ENCODE data around the gene CRYGB. TPM values are rescaled to one million over a fixed set of nuclear protein-coding genes. Genes with fewer than 3 reads are reported as not detected.

The CRYGB gene
- total RNA-seq, 4 donors from 2014 or later, result not detected

DNA sequence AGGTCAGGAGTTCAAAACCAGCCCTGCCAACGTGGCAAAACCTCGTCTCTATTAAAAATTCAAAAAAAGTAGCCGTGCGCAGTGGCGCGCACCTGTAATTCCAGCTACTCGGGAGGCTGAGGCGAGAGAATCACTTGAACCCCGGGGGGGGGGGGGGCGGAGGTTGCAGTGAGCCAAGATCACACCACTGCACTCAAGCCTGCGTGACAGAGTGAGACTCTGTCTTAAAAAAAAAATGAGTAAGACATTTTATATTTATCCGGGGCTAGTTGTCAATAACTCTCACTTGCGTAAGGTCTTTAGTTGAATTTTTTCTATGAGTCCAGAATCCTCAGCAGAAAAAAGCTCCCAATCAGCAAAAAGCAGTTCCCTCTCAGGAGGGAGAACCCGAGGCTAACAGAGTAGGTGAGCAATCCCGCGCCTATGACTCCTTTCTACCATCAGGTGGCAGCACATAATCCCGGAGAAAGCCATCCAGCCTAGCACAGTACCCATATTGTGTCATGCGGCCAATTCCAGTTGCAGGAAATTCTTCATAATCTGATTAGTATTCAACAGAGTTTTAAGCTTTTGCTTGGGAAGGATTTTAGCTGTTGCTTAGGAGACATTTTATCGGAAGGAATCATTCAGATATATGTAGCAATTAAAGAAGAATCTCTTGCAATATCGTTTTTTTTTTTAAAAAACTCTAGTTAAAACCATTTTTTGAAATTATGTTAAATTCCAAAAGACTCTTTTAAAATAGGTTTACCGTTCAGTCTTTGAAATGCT, 29.3 kb upstream of the CRYGB start:
- Histone ChIP-seq H3K4me1 (no peaks in the 10 kb centered on the region), H3K36me3 (no peaks in the 10 kb centered on the region), H3K27me3 (no peaks in the 10 kb centered on the region), H3K4me3 (no peak overlapping the region), H3K27ac (no peak overlapping the region), H3K9me3 (no peaks in the 10 kb centered on the region)
- TF ChIP-seq, protein P1, sequence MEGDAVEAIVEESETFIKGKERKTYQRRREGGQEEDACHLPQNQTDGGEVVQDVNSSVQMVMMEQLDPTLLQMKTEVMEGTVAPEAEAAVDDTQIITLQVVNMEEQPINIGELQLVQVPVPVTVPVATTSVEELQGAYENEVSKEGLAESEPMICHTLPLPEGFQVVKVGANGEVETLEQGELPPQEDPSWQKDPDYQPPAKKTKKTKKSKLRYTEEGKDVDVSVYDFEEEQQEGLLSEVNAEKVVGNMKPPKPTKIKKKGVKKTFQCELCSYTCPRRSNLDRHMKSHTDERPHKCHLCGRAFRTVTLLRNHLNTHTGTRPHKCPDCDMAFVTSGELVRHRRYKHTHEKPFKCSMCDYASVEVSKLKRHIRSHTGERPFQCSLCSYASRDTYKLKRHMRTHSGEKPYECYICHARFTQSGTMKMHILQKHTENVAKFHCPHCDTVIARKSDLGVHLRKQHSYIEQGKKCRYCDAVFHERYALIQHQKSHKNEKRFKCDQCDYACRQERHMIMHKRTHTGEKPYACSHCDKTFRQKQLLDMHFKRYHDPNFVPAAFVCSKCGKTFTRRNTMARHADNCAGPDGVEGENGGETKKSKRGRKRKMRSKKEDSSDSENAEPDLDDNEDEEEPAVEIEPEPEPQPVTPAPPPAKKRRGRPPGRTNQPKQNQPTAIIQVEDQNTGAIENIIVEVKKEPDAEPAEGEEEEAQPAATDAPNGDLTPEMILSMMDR (IDR thresholded peaks at IDR 0.05), result peak; percentile 73 to 90 (median 80)
- TF ChIP-seq POLR2AphosphoS5 (IDR thresholded peaks at IDR 0.05) (no peak), POLR2A (IDR thresholded peaks at IDR 0.05) (no peak), EP300 (IDR thresholded peaks at IDR 0.05; ENCODE audit: low read depth) (no peak)
- intact Hi-C loops (cut with DNase I; ENCODE audit: low total_unique reads) (no loop called here), in situ Hi-C loops (cut with MboI; ENCODE audit: low pct_ligation_motif_present in 1 of 4, low pct_unique_long_range_greater_than_20kb in 1 of 4, low sequenced_read_pairs in 3 of 4) (loop anchor here in 1 of 4 donors (10.0 kb wide), 1 partner anchor 70 kb away; no protein-coding TSS in a partner anchor)
- WGBS, 2 donors (ENCODE audit: low coverage in 1 of 2), result 41 to 52% methylated on average over 10 to 21 of the region's 21 CpGs
- peak; percentile 79 for DNase-seq

DNA sequence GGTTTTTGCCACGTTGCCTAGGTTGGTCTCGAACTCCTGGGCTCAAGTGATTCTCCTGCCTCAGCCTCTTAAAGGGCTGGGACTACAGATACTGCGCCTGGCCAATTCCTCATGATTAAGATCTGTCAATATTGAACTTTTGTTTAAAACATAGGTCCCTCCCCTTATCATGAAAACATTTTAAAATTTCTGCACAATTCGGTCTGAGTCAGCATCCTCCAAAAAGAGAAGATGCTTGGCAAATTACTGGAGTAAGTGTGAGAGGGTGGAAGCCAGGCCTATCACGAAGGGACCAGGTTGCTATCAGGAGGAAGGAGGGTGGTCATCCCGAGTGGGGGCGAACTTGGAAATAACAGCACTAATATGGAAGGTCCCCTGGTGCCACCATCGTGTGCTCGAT, 28.2 kb upstream of the CRYGB start:
- Histone ChIP-seq H3K36me3 (no peaks in the 10 kb centered on the region), H3K27me3 (no peaks in the 10 kb centered on the region), H3K27ac (no peak overlapping the region), H3K4me1 (no peaks in the 10 kb centered on the region), H3K9me3 (no peaks in the 10 kb centered on the region), H3K4me3 (no peak overlapping the region)
- intact Hi-C loops (cut with DNase I; ENCODE audit: low total_unique reads), result no loop called here
- no peak for TF ChIP-seq POLR2A (IDR thresholded peaks at IDR 0.05)
- WGBS, 2 donors (ENCODE audit: low coverage in 1 of 2), result 87 to 90% methylated on average over 7 to 9 of the region's 9 CpGs
- in situ Hi-C loops (cut with MboI; ENCODE audit: low pct_ligation_motif_present in 1 of 4, low pct_unique_long_range_greater_than_20kb in 1 of 4, low sequenced_read_pairs in 3 of 4), result loop anchor here in 1 of 4 donors (10.0 kb wide), 1 partner anchor 71 kb away; no protein-coding TSS in a partner anchor
- no peak for DNase-seq

DNA sequence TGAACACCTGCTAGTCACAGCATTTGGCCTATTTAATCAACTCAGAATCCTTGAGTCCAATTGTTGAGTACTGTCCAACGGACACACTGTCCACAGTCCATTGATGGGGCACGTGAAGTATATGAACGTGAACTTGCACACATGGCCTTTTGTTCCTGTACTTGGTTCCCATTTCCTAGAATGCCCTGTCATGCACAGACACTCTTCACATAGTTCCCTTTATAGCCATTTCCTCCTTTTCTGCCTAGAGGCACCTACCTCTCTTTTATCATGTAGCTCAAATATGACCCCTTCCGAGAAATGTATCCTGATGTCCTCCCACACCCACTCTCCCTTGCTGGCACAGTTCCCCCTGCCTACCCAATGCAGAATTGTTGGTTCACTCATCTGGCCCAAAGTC, 26.2 kb upstream of the CRYGB start:
- no peak overlapping the region for H3K27ac ChIP-seq
- TF ChIP-seq POLR2AphosphoS5 (IDR thresholded peaks at IDR 0.05) (no peak), POLR2A (IDR thresholded peaks at IDR 0.05) (no peak), EP300 (IDR thresholded peaks at IDR 0.05; ENCODE audit: low read depth) (no peak)
- TF ChIP-seq, protein P1 (IDR thresholded peaks at IDR 0.05), result no peak
- in situ Hi-C loops (cut with MboI; ENCODE audit: low pct_ligation_motif_present in 1 of 4, low pct_unique_long_range_greater_than_20kb in 1 of 4, low sequenced_read_pairs in 3 of 4), result loop anchor here in 1 of 4 donors (10.0 kb wide), 1 partner anchor 73 kb away; no protein-coding TSS in a partner anchor
- H3K27me3 ChIP-seq, result no peaks in the 10 kb centered on the region
- no peak for DNase-seq
- H3K4me1 ChIP-seq, result no peaks in the 10 kb centered on the region
- H3K4me3 ChIP-seq, result no peak overlapping the region
- WGBS, 2 donors (ENCODE audit: low coverage in 1 of 2), result 67 to 71% methylated on average over 4 of the region's 4 CpGs
- H3K9me3 ChIP-seq, result no peaks in the 10 kb centered on the region
- intact Hi-C loops (cut with DNase I; ENCODE audit: low total_unique reads), result no loop called here
- H3K36me3 ChIP-seq, result no peaks in the 10 kb centered on the region

DNA sequence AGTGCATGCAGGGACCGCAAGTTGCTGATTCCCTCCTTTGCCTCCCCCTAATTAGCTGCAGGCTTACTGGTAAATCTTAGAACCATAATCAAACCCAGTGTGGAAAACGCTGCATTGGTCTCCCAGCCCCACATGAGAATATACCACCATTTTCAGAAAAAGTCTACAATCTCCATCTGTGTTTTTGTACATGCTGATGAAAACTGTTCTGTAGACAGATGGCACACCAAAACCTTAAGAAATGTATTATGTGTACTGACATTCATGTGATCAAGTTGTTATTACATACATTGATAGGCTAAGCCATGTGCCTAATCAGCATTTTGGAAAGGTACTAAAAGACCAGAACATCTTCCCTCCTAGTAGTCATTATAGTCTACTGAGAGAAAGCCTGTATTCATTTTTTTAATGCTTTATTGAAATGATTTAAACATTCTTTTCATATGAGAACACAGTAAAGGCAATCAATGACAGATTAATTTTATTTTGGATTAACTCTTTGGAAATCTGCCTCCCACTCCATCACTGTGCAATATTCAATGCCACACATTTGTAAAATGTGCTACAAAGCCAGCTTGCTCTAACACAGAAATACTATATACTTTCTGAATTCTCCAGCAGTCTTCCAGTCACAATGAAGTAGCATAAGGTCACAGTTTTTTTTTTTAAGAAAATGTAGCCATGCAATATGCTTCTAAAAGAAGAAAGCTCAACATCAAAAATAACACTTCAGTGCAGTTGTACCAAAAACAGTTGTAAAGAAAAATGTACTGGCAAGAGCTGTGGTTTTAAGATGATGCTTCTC, 19.2 kb upstream of the CRYGB start:
- in situ Hi-C loops (cut with MboI; ENCODE audit: low pct_ligation_motif_present in 1 of 4, low pct_unique_long_range_greater_than_20kb in 1 of 4, low sequenced_read_pairs in 3 of 4), result no loop called here
- H3K27me3 ChIP-seq, result no peaks in the 10 kb centered on the region
- 81 to 83% methylated on average over 2 of the region's 2 CpGs for WGBS, 2 donors (ENCODE audit: low coverage in 1 of 2)
- no peaks in the 10 kb centered on the region for H3K4me1 ChIP-seq
- H3K36me3 ChIP-seq, result no peaks in the 10 kb centered on the region
- H3K27ac ChIP-seq, result no peak overlapping the region
- intact Hi-C loops (cut with DNase I; ENCODE audit: low total_unique reads), result no loop called here
- TF ChIP-seq EP300 (IDR thresholded peaks at IDR 0.05; ENCODE audit: low read depth) (no peak), POLR2AphosphoS5 (IDR thresholded peaks at IDR 0.05) (no peak), POLR2A (IDR thresholded peaks at IDR 0.05) (no peak)
- TF ChIP-seq, protein P1 (IDR thresholded peaks at IDR 0.05), result no peak
- H3K9me3 ChIP-seq, result no peaks in the 10 kb centered on the region
- H3K4me3 ChIP-seq, result no peak overlapping the region
- no peak for DNase-seq
